ENCODE measurements around the gene APAF1.

GRCh38 chr12:98686603-98687002 is 41.5 kb downstream of the APAF1 start:
- TF ChIP-seq CTCF (IDR thresholded peaks at IDR 0.05; ENCODE audit: insufficient read depth, low read depth, low read length) (no peak), EZH2 (IDR thresholded peaks at IDR 0.05; ENCODE audit: insufficient read depth, low read length) (no peak)

Data from astrocyte (in vitro differentiated cells and primary cell).